GM23338 (cell line): Measurements from ENCODE around the gene INSM2. TPM values are rescaled to one million over a fixed set of nuclear protein-coding genes. Genes with fewer than 3 reads are reported as not detected.
A peak's percentile ranks its signal among the peaks of the same experiment; 100 is the strongest.

ENCODE experiments used
- ATAC-seq: fragments of 200-7000 bp; cut with Tn5 transposase; 3 replicates; pipeline ENCODE4 v1.9.1; 2020
- DNase-seq: peaks from one replicate; pipeline ENCODE4 v3.0.0-alpha.2; 2015; ENCODE audit warnings: low spot score
- H2AFZ ChIP-seq: fragments of 200-600 bp; sonication (generic); 2 replicates; pipeline ENCODE4 v1.8.0; 2016; ENCODE audit warnings: antibody characterized with exemption, mild to moderate bottlenecking, moderate library complexity
- H3F3A ChIP-seq: fragments of 200-600 bp; sonication (generic); replicated peaks from 2 replicates; pipeline ENCODE4 v1.8.0; 2017; ENCODE audit warnings: antibody characterized with exemption, mixed run types, low read depth
- H3K27ac ChIP-seq: fragments of 200-600 bp; sonication (generic); 2 replicates; pipeline ENCODE4 v1.6.1; 2016; ENCODE audit warnings: low read depth
- H3K27me3 ChIP-seq: fragments of 200-600 bp; sonication (generic); 2 replicates; pipeline ENCODE4 v1.8.0; 2016; ENCODE audit warnings: mild to moderate bottlenecking, mixed run types, moderate library complexity; ENCODE audit not compliant: insufficient read depth
- H3K36me3 ChIP-seq: fragments of 200-600 bp; sonication (generic); 2 replicates; pipeline ENCODE4 v1.8.0; 2016; ENCODE audit warnings: mild to moderate bottlenecking; ENCODE audit not compliant: insufficient read depth
- H3K4me1 ChIP-seq: fragments of 200-600 bp; sonication (generic); 2 replicates; pipeline ENCODE4 v1.8.0; 2016; ENCODE audit warnings: mild to moderate bottlenecking, moderate library complexity; ENCODE audit not compliant: insufficient read depth
- H3K4me2 ChIP-seq: fragments of 200-600 bp; sonication (generic); 2 replicates; pipeline ENCODE4 v1.7.1; 2017; ENCODE audit warnings: mixed run types
- H3K4me3 ChIP-seq: fragments of 200-600 bp; sonication (generic); 2 replicates; pipeline ENCODE4 v1.6.1; 2016; ENCODE audit warnings: mixed run types
- H3K79me2 ChIP-seq: fragments of 200-600 bp; sonication (generic); replicated peaks from 2 replicates; pipeline ENCODE4 v1.8.0; 2017; ENCODE audit warnings: mild to moderate bottlenecking; ENCODE audit not compliant: insufficient read depth
- H3K9me2 ChIP-seq: fragments of 200-600 bp; sonication (generic); 2 replicates; pipeline ENCODE4 v1.8.0; 2017; ENCODE audit not compliant: insufficient read depth
- H4K20me1 ChIP-seq: fragments of 200-600 bp; sonication (generic); replicated peaks from 2 replicates; pipeline ENCODE4 v1.8.0; 2017; ENCODE audit warnings: mild to moderate bottlenecking; ENCODE audit not compliant: insufficient read depth
- H3K27ac Mint-ChIP-seq: 2 replicates; pipeline ENCODE4 v1.8.0; 2020; ENCODE audit warnings: inconsistent platforms, mild to moderate bottlenecking, moderate library complexity, mixed read lengths
- H3K27me3 Mint-ChIP-seq: 3 replicates; pipeline ENCODE4 v1.8.0; 2022; ENCODE audit warnings: low read depth, mild to moderate bottlenecking, moderate library complexity, mixed read lengths, inconsistent platforms; ENCODE audit not compliant: insufficient read depth, poor library complexity
- H3K36me3 Mint-ChIP-seq: 3 replicates; pipeline ENCODE4 v1.8.0; 2021; ENCODE audit warnings: low read depth, mild to moderate bottlenecking, inconsistent platforms, moderate library complexity, mixed read lengths
- H3K4me1 Mint-ChIP-seq: 3 replicates; pipeline ENCODE4 v1.8.0; 2020; ENCODE audit warnings: mild to moderate bottlenecking, inconsistent platforms, mixed read lengths
- H3K4me3 Mint-ChIP-seq: 3 replicates; pipeline ENCODE4 v1.8.0; 2021; ENCODE audit warnings: moderate library complexity, mild to moderate bottlenecking, inconsistent platforms, mixed read lengths
- H3K9me3 Mint-ChIP-seq: 3 replicates; pipeline ENCODE4 v1.8.0; 2020; ENCODE audit warnings: moderate library complexity, mild to moderate bottlenecking, inconsistent platforms, mixed read lengths
- EZH2 ChIP-seq: fragments of 200-600 bp; sonication (generic); IDR thresholded peaks from one replicate; pipeline ENCODE4 v1.8.0; 2017; ENCODE audit warnings: antibody characterized with exemption, mild to moderate bottlenecking, low read depth; ENCODE audit not compliant: unreplicated experiment
- JUNB ChIP-seq: IDR thresholded peaks from one replicate; pipeline ENCODE4 v1.6.1; 2016; ENCODE audit warnings: antibody characterized with exemption; ENCODE audit not compliant: unreplicated experiment
- NANOG ChIP-seq: IDR thresholded peaks from 2 replicates; pipeline ENCODE4 v1.6.1; 2016; ENCODE audit warnings: antibody characterized with exemption, borderline replicate concordance
- POLR2AphosphoS5 ChIP-seq: IDR thresholded peaks from 2 replicates; pipeline ENCODE4 v1.6.1; 2016; ENCODE audit warnings: antibody characterized with exemption, low read depth
- STAT1 ChIP-seq: IDR thresholded peaks from one replicate; pipeline ENCODE4 v1.6.1; 2016; ENCODE audit warnings: antibody characterized with exemption; ENCODE audit not compliant: unreplicated experiment
- ZNF331 ChIP-seq: fragments of 250-450 bp; sonication (Bioruptor Pico); IDR thresholded peaks from 2 replicates; pipeline ENCODE4 v1.5.0; 2020; ENCODE audit warnings: low read depth, mild to moderate bottlenecking, moderate library complexity
- ZNF462 ChIP-seq: fragments of 250-450 bp; sonication (Bioruptor Pico); IDR thresholded peaks from 2 replicates; pipeline ENCODE4 v1.5.0; 2020; ENCODE audit warnings: mild to moderate bottlenecking, moderate library complexity
- polyA plus RNA-seq: library from polyadenylated mRNA; unstranded; fragments of >200 nt; fragmentation: Nextera tagmentation; extraction: Ambion mirVana; gene quantifications from 2 replicates; pipeline ENCODE4 v1.2.1, GENCODE V29; 2016
- total RNA-seq: library from RNA; depleted of rRNA; stranded (reverse); fragments of >200 nt; shearing (Covaris generic); gene quantifications from 2 replicates; pipeline ENCODE4 v1.2.3, GENCODE V29; 2014

The INSM2 gene
- total and polyA plus RNA-seq, 2 experiments from 2014 or later, result not detected

DNA sequence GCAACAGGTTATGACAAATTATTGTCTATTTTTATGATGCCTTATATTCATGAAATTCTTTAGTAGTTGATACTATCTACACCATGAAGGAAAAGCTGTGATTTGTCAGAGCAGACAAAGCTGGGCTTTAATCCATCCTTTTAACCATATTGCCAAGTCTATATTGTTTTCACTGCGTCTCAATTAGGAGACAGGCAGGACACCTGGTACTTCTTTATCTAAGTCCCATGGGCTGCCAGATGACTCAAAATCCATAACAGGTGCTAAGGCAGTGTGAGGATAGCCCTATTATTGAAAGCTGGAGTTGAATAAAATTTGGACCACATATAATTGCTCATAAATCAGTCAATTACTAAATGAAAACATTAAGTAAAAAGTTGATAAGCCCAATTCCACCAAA, 22.6 kb downstream of the INSM2 start (continued):
- no peak for TF ChIP-seq ZNF462 (CRISPR knock-in tag)
- no peak for TF ChIP-seq JUNB

- H3K27me3 ChIP-seq, result no peaks in the 10 kb centered on the region
- no peaks in the 10 kb centered on the region for H3K36me3 ChIP-seq
- no peak overlapping the region for H3K4me3 ChIP-seq
- no peak overlapping the region for H3K4me3 Mint-ChIP-seq
- H3K4me1 Mint-ChIP-seq, result peaks cover 15% of the 10 kb centered on the region; the same call in 2 of the 3 replicates
- H3K9me3 Mint-ChIP-seq, result no peaks in the 10 kb centered on the region
- 0 out of 2 replicates have a peak overlapping the region, but pooled peaks have one; percentile 83 for H3K27ac Mint-ChIP-seq
- H3K4me2 ChIP-seq, result no peak overlapping the region
- TF ChIP-seq EZH2, result no peak
- no peak for TF ChIP-seq STAT1
- TF ChIP-seq ZNF331 (CRISPR knock-in tag), result no peak
- no peak for TF ChIP-seq NANOG
- TF ChIP-seq POLR2AphosphoS5, result no peak
- H2AFZ ChIP-seq, result no peak overlapping the region
- no peaks in the 10 kb centered on the region for H4K20me1 ChIP-seq
- H3K79me2 ChIP-seq, result no peaks in the 10 kb centered on the region
- no peak overlapping the region for H3K27ac ChIP-seq
- no peaks in the 10 kb centered on the region for H3K9me2 ChIP-seq
- H3K36me3 Mint-ChIP-seq, result no peaks in the 10 kb centered on the region
- H3K27me3 Mint-ChIP-seq, result no peaks in the 10 kb centered on the region
- DNase-seq (no peak), ATAC-seq (no peak)
- H3K4me1 ChIP-seq, result peaks cover 9% of the 10 kb centered on the region
- H3F3A ChIP-seq, result no peaks in the 10 kb centered on the region
Observed at GRCh38 chr14:35557221-35557747, 23.3 kb downstream of the INSM2 start.
